ENCODE results near the gene ANKH. TPM values are rescaled to one million over a fixed set of nuclear protein-coding genes. Genes with fewer than 3 reads are reported as not detected.

ANKH gene
- total and polyA plus RNA-seq, 2 of the 13 experiments (the other 11 are each of a cell fraction or from before 2014, with no cell fraction given) = 25.0 to 36.0 TPM

DNA sequence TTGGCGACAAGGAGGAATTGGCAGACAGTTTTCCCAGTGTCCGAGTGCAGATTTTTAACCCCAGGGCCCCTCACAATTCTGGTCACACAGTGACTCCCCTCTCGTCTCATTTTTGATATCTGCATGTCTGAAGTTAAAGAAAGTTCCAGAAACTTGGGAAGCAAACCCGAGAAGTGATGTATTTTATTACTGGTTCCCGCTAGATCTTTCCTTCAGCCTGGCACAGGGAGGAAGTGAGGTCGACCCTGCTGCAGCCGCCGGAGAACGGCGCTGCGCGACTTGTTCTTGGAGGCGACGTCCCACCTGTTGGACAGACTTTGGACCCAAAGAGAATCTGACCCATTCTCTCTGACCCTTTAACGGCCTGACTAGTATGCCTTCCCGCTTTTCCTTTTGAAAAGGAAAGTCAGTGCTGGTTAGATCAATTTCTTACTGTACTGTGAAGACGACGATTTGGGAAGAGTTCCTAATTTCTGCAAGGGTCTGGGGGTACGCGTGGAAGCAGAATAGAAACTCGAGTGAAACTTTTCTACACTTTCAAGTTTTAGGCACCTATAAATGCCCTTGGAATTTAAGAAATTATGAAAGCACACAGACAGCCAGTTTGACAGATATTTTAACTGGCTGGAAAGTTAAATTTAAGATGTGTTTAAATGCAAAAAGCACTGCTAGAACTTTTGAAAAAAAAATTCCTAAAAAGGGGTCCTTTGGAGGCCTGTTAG lies 206.3 kb downstream of the ANKH start (continued):
- TF ChIP-seq, protein P1, sequence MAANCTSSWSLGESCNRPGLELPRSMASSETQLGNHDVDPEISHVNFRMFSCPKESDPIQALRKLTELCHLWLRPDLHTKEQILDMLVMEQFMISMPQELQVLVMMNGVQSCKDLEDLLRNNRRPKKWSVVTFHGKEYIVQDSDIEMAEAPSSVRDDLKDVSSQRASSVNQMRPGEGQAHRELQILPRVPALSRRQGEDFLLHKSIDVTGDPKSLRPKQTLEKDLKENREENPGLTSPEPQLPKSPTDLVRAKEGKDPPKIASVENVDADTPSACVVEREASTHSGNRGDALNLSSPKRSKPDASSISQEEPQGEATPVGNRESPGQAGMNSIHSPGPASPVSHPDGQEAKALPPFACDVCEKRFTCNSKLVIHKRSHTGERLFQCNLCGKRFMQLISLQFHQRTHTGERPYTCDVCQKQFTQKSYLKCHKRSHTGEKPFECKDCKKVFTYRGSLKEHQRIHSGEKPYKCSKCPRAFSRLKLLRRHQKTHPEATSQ (CRISPR knock-in tag; IDR thresholded peaks at IDR 0.05; ENCODE audit: borderline replicate concordance) = 0 out of 2 replicates have a peak, but pooled peaks have one; percentile 42
- TF ChIP-seq ZNF136 (CRISPR knock-in tag; IDR thresholded peaks at IDR 0.05; ENCODE audit: low read depth) (no peak), HOMEZ (CRISPR knock-in tag; IDR thresholded peaks at IDR 0.05; ENCODE audit: low read depth) (no peak), CENPX (CRISPR knock-in tag; IDR thresholded peaks at IDR 0.05) (no peak), PHF21A (CRISPR knock-in tag; IDR thresholded peaks at IDR 0.05) (0 out of 2 replicates have a peak, but pooled peaks have one; percentile 39), RARG (CRISPR knock-in tag; IDR thresholded peaks at IDR 0.05; ENCODE audit: low read depth) (no peak), SAFB2 (CRISPR knock-in tag; IDR thresholded peaks at IDR 0.05; ENCODE audit: borderline replicate concordance, low read depth) (no peak), TBX2 (CRISPR knock-in tag; IDR thresholded peaks at IDR 0.05; ENCODE audit: borderline replicate concordance) (no peak), FOXM1 (CRISPR knock-in tag; IDR thresholded peaks at IDR 0.05) (no peak), ZNF101 (CRISPR knock-in tag; IDR thresholded peaks at IDR 0.05; ENCODE audit: borderline replicate concordance, low read depth) (no peak), ZNF652 (CRISPR knock-in tag; IDR thresholded peaks at IDR 0.05; ENCODE audit: borderline replicate concordance, low read depth) (peak; percentile 73; the same call in 1 of the 2 replicates), NR2C2 (CRISPR knock-in tag; IDR thresholded peaks at IDR 0.05; ENCODE audit: borderline replicate concordance) (no peak), SKIL (CRISPR knock-in tag; IDR thresholded peaks at IDR 0.05; ENCODE audit: borderline replicate concordance) (no peak), ZNF30 (CRISPR knock-in tag; IDR thresholded peaks at IDR 0.05) (no peak), MIER3 (CRISPR knock-in tag; IDR thresholded peaks at IDR 0.05; ENCODE audit: borderline replicate concordance) (0 out of 2 replicates have a peak, but pooled peaks have one; percentile 21), ZNF780A (CRISPR knock-in tag; IDR thresholded peaks at IDR 0.05) (no peak), FOXO4 (CRISPR knock-in tag; conservative IDR thresholded peaks at IDR 0.05) (no peak), MEF2D (CRISPR knock-in tag; IDR thresholded peaks at IDR 0.05) (no peak), ZNF772 (CRISPR knock-in tag; IDR thresholded peaks at IDR 0.05) (no peak), EED (CRISPR knock-in tag; IDR thresholded peaks at IDR 0.05) (no peak), ZNF878 (CRISPR knock-in tag; IDR thresholded peaks at IDR 0.05) (no peak), CBX2 (IDR thresholded peaks at IDR 0.05; ENCODE audit: low read depth, low read length) (no peak), CBX2 (CRISPR knock-in tag; IDR thresholded peaks at IDR 0.05; ENCODE audit: low read depth) (no peak)
